ENCODE measurements around the gene NNT.

- no peak for TF ChIP-seq CTCF (IDR thresholded peaks at IDR 0.05; ENCODE audit: insufficient read depth, low read length, poor library complexity, severe bottlenecking)
- TF ChIP-seq EZH2phosphoT487 (conservative IDR thresholded peaks at IDR 0.05; ENCODE audit: low read length) = no peak
Measured at GRCh38 chr5:43685252-43685950, 82.4 kb downstream of the NNT start.

Data from SU-DHL-6 (cell line).